ENCODE data around the gene TBC1D13. TPM values are rescaled to one million over a fixed set of nuclear protein-coding genes. Genes with fewer than 3 reads are reported as not detected.

Gene TBC1D13
- total and polyA plus RNA-seq, 9 of the 15 experiments (the other 6 are each of a cell fraction or from before 2014, with no cell fraction given), result 2.3 to 28.7 (median 11.4) TPM

- no peak for TF ChIP-seq ZMIZ1 (IDR thresholded peaks at IDR 0.05; ENCODE audit: low read depth in 2 of 2, low read length in 2 of 2)
- no peak for TF ChIP-seq ZFPM2 (CRISPR knock-in tag; IDR thresholded peaks at IDR 0.05)
- no peak for TF ChIP-seq MCM5 (IDR thresholded peaks at IDR 0.05; ENCODE audit: low read depth)
- TF ChIP-seq RUNX1 (IDR thresholded peaks at IDR 0.05; ENCODE audit: low read depth), result no peak
- no peak for TF ChIP-seq ZBTB34 (CRISPR knock-in tag; IDR thresholded peaks at IDR 0.05)
- no peak for TF ChIP-seq HDAC1 (IDR thresholded peaks at IDR 0.05)
- TF ChIP-seq HLTF (IDR thresholded peaks at IDR 0.05), result no peak
- peak; percentile 68; the same call in 1 of the 2 replicates for TF ChIP-seq ARID4B (CRISPR knock-in tag; IDR thresholded peaks at IDR 0.05)
- TF ChIP-seq NR2C1 (IDR thresholded peaks at IDR 0.05), result no peak
- no peak for TF ChIP-seq NR2C1 (tag; IDR thresholded peaks at IDR 0.05)
- TF ChIP-seq HDAC6 (IDR thresholded peaks at IDR 0.05; ENCODE audit: low read depth, low read length), result no peak
- 0 out of 2 replicates have a peak, but pooled peaks have one; percentile 37 for TF ChIP-seq MED1 (CRISPR knock-in tag; IDR thresholded peaks at IDR 0.05; ENCODE audit: borderline replicate concordance)
- peak; percentile 65 for TF ChIP-seq RBM25 (IDR thresholded peaks at IDR 0.05; ENCODE audit: low read depth, low read length, severe bottlenecking)
- no peak for TF ChIP-seq PURB (CRISPR knock-in tag; IDR thresholded peaks at IDR 0.05; ENCODE audit: low read depth)
- no peak for TF ChIP-seq TCF7L2 (IDR thresholded peaks at IDR 0.05; ENCODE audit: low read depth, low read length)
- peak; percentile 24 to 34 for TF ChIP-seq E2F6 (IDR thresholded peaks at IDR 0.05; ENCODE audit: borderline replicate concordance in 1 of 2, extremely low read depth in 1 of 2, insufficient read depth in 1 of 2, insufficient read length in 1 of 2, low read depth in 1 of 2, low read length in 1 of 2, poor library complexity in 1 of 2, severe bottlenecking in 1 of 2)
Measured at GRCh38 chr9:128818839-128819715, 32.0 kb downstream of the TBC1D13 start (continued).
